ENCODE data around the gene GRIK4. TPM values are rescaled to one million over a fixed set of nuclear protein-coding genes. Genes with fewer than 3 reads are reported as not detected.

Gene GRIK4
- polyA plus RNA-seq, 1 of the 3 experiments (the other 2 are of a cell fraction): 0.03 TPM

- no peak for TF ChIP-seq PBX3 (IDR thresholded peaks at IDR 0.05)
- TF ChIP-seq GATA2 (CRISPR knock-in tag; IDR thresholded peaks at IDR 0.05): no peak
- TF ChIP-seq, protein P1, sequence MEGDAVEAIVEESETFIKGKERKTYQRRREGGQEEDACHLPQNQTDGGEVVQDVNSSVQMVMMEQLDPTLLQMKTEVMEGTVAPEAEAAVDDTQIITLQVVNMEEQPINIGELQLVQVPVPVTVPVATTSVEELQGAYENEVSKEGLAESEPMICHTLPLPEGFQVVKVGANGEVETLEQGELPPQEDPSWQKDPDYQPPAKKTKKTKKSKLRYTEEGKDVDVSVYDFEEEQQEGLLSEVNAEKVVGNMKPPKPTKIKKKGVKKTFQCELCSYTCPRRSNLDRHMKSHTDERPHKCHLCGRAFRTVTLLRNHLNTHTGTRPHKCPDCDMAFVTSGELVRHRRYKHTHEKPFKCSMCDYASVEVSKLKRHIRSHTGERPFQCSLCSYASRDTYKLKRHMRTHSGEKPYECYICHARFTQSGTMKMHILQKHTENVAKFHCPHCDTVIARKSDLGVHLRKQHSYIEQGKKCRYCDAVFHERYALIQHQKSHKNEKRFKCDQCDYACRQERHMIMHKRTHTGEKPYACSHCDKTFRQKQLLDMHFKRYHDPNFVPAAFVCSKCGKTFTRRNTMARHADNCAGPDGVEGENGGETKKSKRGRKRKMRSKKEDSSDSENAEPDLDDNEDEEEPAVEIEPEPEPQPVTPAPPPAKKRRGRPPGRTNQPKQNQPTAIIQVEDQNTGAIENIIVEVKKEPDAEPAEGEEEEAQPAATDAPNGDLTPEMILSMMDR (IDR thresholded peaks at IDR 0.05): no peak
- TF ChIP-seq GABPA (IDR thresholded peaks at IDR 0.05; ENCODE audit: low read depth): no peak
- no peak for TF ChIP-seq RFX5 (IDR thresholded peaks at IDR 0.05; ENCODE audit: low read length)
- no peak for TF ChIP-seq YY1 (IDR thresholded peaks at IDR 0.05; ENCODE audit: low read depth)
- TF ChIP-seq SIN3A (IDR thresholded peaks at IDR 0.05; ENCODE audit: borderline replicate concordance, low read depth, low read length): no peak
- TF ChIP-seq EP300 (IDR thresholded peaks at IDR 0.05; ENCODE audit: borderline replicate concordance in 1 of 2, low read depth in 1 of 2, low read length in 1 of 2): no peak
- no peak for TF ChIP-seq FOSL2 (IDR thresholded peaks at IDR 0.05; ENCODE audit: borderline replicate concordance, low read depth)
- no peak for TF ChIP-seq RAD21 (IDR thresholded peaks at IDR 0.05; ENCODE audit: low read length)
- TF ChIP-seq, protein P2, sequence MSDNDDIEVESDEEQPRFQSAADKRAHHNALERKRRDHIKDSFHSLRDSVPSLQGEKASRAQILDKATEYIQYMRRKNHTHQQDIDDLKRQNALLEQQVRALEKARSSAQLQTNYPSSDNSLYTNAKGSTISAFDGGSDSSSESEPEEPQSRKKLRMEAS (IDR thresholded peaks at IDR 0.05; ENCODE audit: low read depth): no peak
- TF ChIP-seq USF2 (IDR thresholded peaks at IDR 0.05; ENCODE audit: borderline replicate concordance, low read depth, low read length): no peak
- no peak for TF ChIP-seq TAF1 (IDR thresholded peaks at IDR 0.05; ENCODE audit: borderline replicate concordance, low read depth, low read length)
These were observed 43.9 kb downstream of the GRIK4 start (continued) for GRCh38 chr11:120555433-120555773.

GRCh38 chr11:120556797-120557196, 45.2 kb downstream of the GRIK4 start:
- DNase-seq: no peak
- Histone ChIP-seq H3K9me2 (no peaks in the 10 kb centered on the region), H4K20me1 (ENCODE audit: insufficient read depth) (no peaks in the 10 kb centered on the region), H3F3A (replicated peaks; ENCODE audit: insufficient read depth) (no peaks in the 10 kb centered on the region), H3K9ac (no peak overlapping the region), H3K27me3 (ENCODE audit: insufficient read depth) (no peaks in the 10 kb centered on the region), H3K79me2 (ENCODE audit: insufficient read depth) (no peaks in the 10 kb centered on the region), H3K9me3 (no peaks in the 10 kb centered on the region), H3K4me3 (ENCODE audit: low read depth in 2 of 2, low read length in 1 of 2) (no peak overlapping the region), H3K27ac (ENCODE audit: low read depth in 2 of 2, low read length in 1 of 2) (no peak overlapping the region), H3K4me1 (ENCODE audit: control insufficient read depth in 1 of 2, insufficient read depth in 2 of 2, low read depth in 1 of 2, low read length in 1 of 2) (peaks cover 0 to 45% of the 10 kb centered on the region in 2 experiments; a peak in 2 of 4 replicates), H3K4me2 (no peak overlapping the region), H3K36me3 (replicated peaks in 1 of 2; ENCODE audit: control insufficient read depth in 1 of 2, insufficient read depth in 2 of 2, low read length in 1 of 2) (no peaks in the 10 kb centered on the region), H2AFZ (ENCODE audit: low read depth) (no peak overlapping the region)
- CTCF ChIA-PET: no interaction called here
- no peak for TF ChIP-seq TAF1 (IDR thresholded peaks at IDR 0.05; ENCODE audit: borderline replicate concordance, low read depth, low read length)
- no peak for TF ChIP-seq RCOR1 (IDR thresholded peaks at IDR 0.05; ENCODE audit: low read length)
- TF ChIP-seq GABPA (IDR thresholded peaks at IDR 0.05; ENCODE audit: low read depth): no peak
- TF ChIP-seq, protein P3, sequence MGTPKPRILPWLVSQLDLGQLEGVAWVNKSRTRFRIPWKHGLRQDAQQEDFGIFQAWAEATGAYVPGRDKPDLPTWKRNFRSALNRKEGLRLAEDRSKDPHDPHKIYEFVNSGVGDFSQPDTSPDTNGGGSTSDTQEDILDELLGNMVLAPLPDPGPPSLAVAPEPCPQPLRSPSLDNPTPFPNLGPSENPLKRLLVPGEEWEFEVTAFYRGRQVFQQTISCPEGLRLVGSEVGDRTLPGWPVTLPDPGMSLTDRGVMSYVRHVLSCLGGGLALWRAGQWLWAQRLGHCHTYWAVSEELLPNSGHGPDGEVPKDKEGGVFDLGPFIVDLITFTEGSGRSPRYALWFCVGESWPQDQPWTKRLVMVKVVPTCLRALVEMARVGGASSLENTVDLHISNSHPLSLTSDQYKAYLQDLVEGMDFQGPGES (IDR thresholded peaks at IDR 0.05; ENCODE audit: low read depth, low read length): no peak
- no peak for TF ChIP-seq NRF1 (IDR thresholded peaks at IDR 0.05; ENCODE audit: low read depth, low read length)
- TF ChIP-seq EZH2phosphoT487 (IDR thresholded peaks at IDR 0.05; ENCODE audit: borderline replicate concordance, low read depth): no peak
- TF ChIP-seq TEAD4 (IDR thresholded peaks at IDR 0.05; ENCODE audit: borderline replicate concordance, insufficient read depth): no peak
- TF ChIP-seq FOSL2 (IDR thresholded peaks at IDR 0.05; ENCODE audit: borderline replicate concordance, low read depth): no peak
- no peak for TF ChIP-seq FOXJ3 (CRISPR knock-in tag; IDR thresholded peaks at IDR 0.05)
- TF ChIP-seq MEF2A (IDR thresholded peaks at IDR 0.05; ENCODE audit: borderline replicate concordance, low read depth): no peak
- no peak for TF ChIP-seq USF1 (IDR thresholded peaks at IDR 0.05; ENCODE audit: borderline replicate concordance, low read depth)
- no peak for TF ChIP-seq EP300 (IDR thresholded peaks at IDR 0.05; ENCODE audit: borderline replicate concordance in 1 of 2, low read depth in 1 of 2, low read length in 1 of 2)
- no peak for TF ChIP-seq RAD21 (IDR thresholded peaks at IDR 0.05; ENCODE audit: low read length)
- no peak for TF ChIP-seq ELF1 (IDR thresholded peaks at IDR 0.05)
- no peak for TF ChIP-seq NFIC (IDR thresholded peaks at IDR 0.05; ENCODE audit: borderline replicate concordance)
- no peak for TF ChIP-seq TCF12 (IDR thresholded peaks at IDR 0.05)
- no peak for TF ChIP-seq POLR2AphosphoS5 (IDR thresholded peaks at IDR 0.05; ENCODE audit: low read depth, low read length)
- 75% methylated on average over 9 of the region's 9 CpGs for WGBS (ENCODE audit: low lambda C conversion rate)
- POLR2A ChIA-PET: no interaction called here

All from SK-N-SH (cell line).